SK-N-SH treated with all-trans-retinoic acid at 6 μM for 48 hours (cell line): ENCODE data around the gene AARSD1.
"Not testable (repeated sequence)": the region's sequence is repeated elsewhere in the genome, so short reads cannot be mapped to it uniquely, and the experiment has no call there.

Experiments
- ATAC-seq: fragments of 200-7000 bp; cut with Tn5 transposase; 3 replicates; pipeline ENCODE4 v1.9.1; 2020; ENCODE audit warnings: mild to moderate bottlenecking, moderate library complexity
- ARNTL ChIP-seq: fragments of 450-650 bp; formaldehyde crosslinking; IDR thresholded peaks from 2 replicates; pipeline ENCODE4 v1.5.0; 2020; ENCODE audit warnings: low read depth, mild to moderate bottlenecking, moderate library complexity, borderline replicate concordance
- CREB5 ChIP-seq: fragments of 250-450 bp; sonication (Bioruptor Pico); IDR thresholded peaks from 2 replicates; pipeline ENCODE4 v1.5.1; 2020; ENCODE audit warnings: low read depth, mild to moderate bottlenecking, moderate library complexity
- CSDC2 ChIP-seq: fragments of 250-450 bp; sonication (Bioruptor Pico); IDR thresholded peaks from 2 replicates; pipeline ENCODE4 v1.5.0; 2020; ENCODE audit warnings: mild to moderate bottlenecking, moderate library complexity
- ESRRG ChIP-seq: fragments of 250-450 bp; sonication (Bioruptor Pico); IDR thresholded peaks from 2 replicates; pipeline ENCODE4 v1.6.1; 2021; ENCODE audit warnings: mild to moderate bottlenecking
- GLIS3 ChIP-seq: fragments of 250-450 bp; sonication (Bioruptor Pico); IDR thresholded peaks from 2 replicates; pipeline ENCODE4 v1.5.0; 2020; ENCODE audit warnings: mild to moderate bottlenecking, moderate library complexity
- ISL1 ChIP-seq: fragments of 250-450 bp; sonication (Bioruptor Pico); IDR thresholded peaks from 2 replicates; pipeline ENCODE4 v2.1.2; 2022; ENCODE audit warnings: mild to moderate bottlenecking, moderate library complexity
- OSR1 ChIP-seq: fragments of 250-450 bp; sonication (Bioruptor Pico); IDR thresholded peaks from 2 replicates; pipeline ENCODE4 v1.8.0; 2022; ENCODE audit warnings: moderate library complexity, mild to moderate bottlenecking, inconsistent platforms
- PATZ1 ChIP-seq: fragments of 250-450 bp; sonication (Bioruptor Pico); IDR thresholded peaks from 2 replicates; pipeline ENCODE4 v1.8.0; 2020; ENCODE audit warnings: mild to moderate bottlenecking, moderate library complexity, borderline replicate concordance
- POU6F1 ChIP-seq: fragments of 250-450 bp; sonication (Bioruptor Pico); IDR thresholded peaks from 2 replicates; pipeline ENCODE4 v1.8.0; 2021; ENCODE audit warnings: low read depth, mild to moderate bottlenecking, moderate library complexity, borderline replicate concordance
- RARB ChIP-seq: fragments of 250-450 bp; sonication (Bioruptor Pico); IDR thresholded peaks from 2 replicates; pipeline ENCODE4 v1.8.0; 2021; ENCODE audit warnings: mild to moderate bottlenecking, moderate library complexity
- SNAI2 ChIP-seq: fragments of 250-450 bp; sonication (Bioruptor Pico); IDR thresholded peaks from 2 replicates; pipeline ENCODE4 v1.5.0; 2020; ENCODE audit warnings: mild to moderate bottlenecking, moderate library complexity
- TCF4 ChIP-seq: fragments of 250-450 bp; sonication (Bioruptor Pico); IDR thresholded peaks from 2 replicates; pipeline ENCODE4 v1.8.0; 2021; ENCODE audit warnings: mild to moderate bottlenecking, moderate library complexity, borderline replicate concordance
- TSHZ2 ChIP-seq: fragments of 250-450 bp; sonication (Bioruptor Pico); IDR thresholded peaks from 2 replicates; pipeline ENCODE4 v1.5.0; 2020; ENCODE audit warnings: mild to moderate bottlenecking, moderate library complexity
- ZFP30 ChIP-seq: fragments of 450-650 bp; formaldehyde crosslinking; IDR thresholded peaks from 2 replicates; pipeline ENCODE4 v1.5.0; 2022; ENCODE audit warnings: mild to moderate bottlenecking, moderate library complexity
- ZNF70 ChIP-seq: fragments of 450-650 bp; formaldehyde crosslinking; IDR thresholded peaks from 2 replicates; pipeline ENCODE4 v1.5.0; 2020; ENCODE audit warnings: mild to moderate bottlenecking, moderate library complexity

AARSD1 gene

GRCh38 chr17:42923472-42923871 lies 40.8 kb downstream of the AARSD1 start:
- not testable (repeated sequence) for ATAC-seq

- no peak for TF ChIP-seq OSR1 (CRISPR knock-in tag)
- no peak for TF ChIP-seq POU6F1
- no peak for TF ChIP-seq ZNF70 (CRISPR knock-in tag)
- TF ChIP-seq ISL1 = no peak
- TF ChIP-seq GLIS3 (CRISPR knock-in tag) = no peak
- TF ChIP-seq ARNTL (CRISPR knock-in tag) = no peak
- no peak for TF ChIP-seq RARB (CRISPR knock-in tag)
- TF ChIP-seq SNAI2 (CRISPR knock-in tag) = no peak
- no peak for TF ChIP-seq CSDC2
- TF ChIP-seq CREB5 = no peak
- TF ChIP-seq ESRRG (CRISPR knock-in tag) = no peak
- no peak for TF ChIP-seq TSHZ2 (CRISPR knock-in tag)
- ATAC-seq = no peak
Observed at GRCh38 chr17:42922294-42922693, 42.0 kb downstream of the AARSD1 start.

GRCh38 chr17:42920922-42921321 lies 43.3 kb downstream of the AARSD1 start:
- TF ChIP-seq TCF4 = no peak
- no peak for TF ChIP-seq ZNF70 (CRISPR knock-in tag)
- TF ChIP-seq ESRRG (CRISPR knock-in tag) = no peak
- TF ChIP-seq POU6F1 = no peak
- TF ChIP-seq ZFP30 (CRISPR knock-in tag) = no peak
- TF ChIP-seq ISL1 = no peak
- no peak for TF ChIP-seq OSR1 (CRISPR knock-in tag)
- no peak for ATAC-seq

GRCh38 chr17:42920106-42920900 lies 44.0 kb downstream of the AARSD1 start:
- no peak; the same call in 2 of the 3 replicates for ATAC-seq
- TF ChIP-seq CSDC2 (no peak), PATZ1 (no peak), ISL1 (no peak), ARNTL (CRISPR knock-in tag) (no peak), CREB5 (no peak)

GRCh38 chr17:42919522-42920077 lies 44.7 kb downstream of the AARSD1 start:
- not testable (repeated sequence) for ATAC-seq
